HG02938 (cell line): ENCODE results near the gene MAEA.

Experiments
- ATAC-seq: cut with Tn5 transposase; IDR thresholded peaks from one replicate; pipeline ENCODE4 v1.9.1; 2021; ENCODE audit warnings: mild to moderate bottlenecking, moderate library complexity; ENCODE audit not compliant: unreplicated experiment

The MAEA gene

GRCh38 chr4:1349359-1350168 is 59.9 kb downstream of the MAEA start:
- ATAC-seq, result no peak

- no peak for ATAC-seq
Measured at GRCh38 chr4:1350169-1350520, 60.5 kb downstream of the MAEA start.

DNA sequence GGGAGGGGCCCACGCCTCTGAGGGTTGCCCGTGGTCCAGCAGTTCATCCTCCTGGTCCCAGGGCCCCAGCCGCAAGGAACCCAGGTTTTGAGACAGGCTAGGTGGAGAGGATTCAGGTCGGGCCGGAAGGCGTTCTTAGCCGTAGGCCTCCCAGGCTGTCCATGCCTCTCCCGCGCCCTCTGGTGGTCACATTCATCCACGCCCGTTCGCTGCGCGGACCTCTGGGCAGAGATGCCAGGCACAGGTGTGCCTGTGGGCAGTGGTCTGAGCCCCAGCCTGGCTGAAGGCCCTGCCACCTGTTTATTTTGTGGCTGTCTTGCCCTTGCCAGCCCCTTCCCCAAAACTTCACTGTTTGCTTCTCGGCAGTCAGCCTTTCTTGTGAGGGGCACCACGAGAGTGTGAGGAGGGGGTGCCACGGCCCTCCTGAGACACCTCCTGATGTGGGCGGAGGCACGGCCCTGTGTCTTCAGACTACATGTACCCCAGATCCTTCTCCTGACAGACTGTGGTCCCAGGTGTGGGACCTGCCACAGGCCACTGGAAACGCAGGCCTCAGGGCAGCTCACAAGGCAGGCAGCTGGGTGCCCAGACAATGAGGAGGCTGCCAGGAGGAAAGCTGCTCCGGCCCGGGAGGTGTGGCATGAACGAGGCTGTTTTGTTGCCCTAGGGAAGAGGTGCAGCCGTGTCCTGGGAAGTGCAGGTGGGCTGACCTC is 62.3 kb downstream of the MAEA start:
- no peak for ATAC-seq

DNA sequence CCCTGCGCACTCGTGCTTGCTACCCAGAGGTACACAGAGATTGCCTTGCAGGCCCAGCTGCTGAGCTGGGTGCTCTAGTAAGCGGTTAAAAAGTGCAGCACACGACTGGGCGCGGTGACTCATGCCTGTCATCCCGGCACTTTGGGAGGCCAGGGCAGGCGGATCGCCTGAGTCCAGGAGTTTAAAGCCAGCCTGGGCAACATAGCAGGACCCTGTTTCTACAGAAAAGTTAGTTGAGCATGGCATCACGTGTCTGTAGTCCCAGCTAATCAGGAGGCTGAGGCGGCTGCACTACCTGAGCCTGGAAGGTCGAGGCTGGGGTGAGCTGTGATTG is 62.8 kb downstream of the MAEA start:
- ATAC-seq, result no peak

GRCh38 chr4:1353186-1354055 is 63.7 kb downstream of the MAEA start:
- ATAC-seq, result no peak

- ATAC-seq, result no peak
Measured at GRCh38 chr4:1354136-1354982, 64.7 kb downstream of the MAEA start.

GRCh38 chr4:1354983-1355275 is 65.2 kb downstream of the MAEA start:
- no peak for ATAC-seq

- no peak for ATAC-seq
Measured at GRCh38 chr4:1355378-1355777, 65.7 kb downstream of the MAEA start.

GRCh38 chr4:1356181-1356998 is 66.7 kb downstream of the MAEA start:
- no peak for ATAC-seq

DNA sequence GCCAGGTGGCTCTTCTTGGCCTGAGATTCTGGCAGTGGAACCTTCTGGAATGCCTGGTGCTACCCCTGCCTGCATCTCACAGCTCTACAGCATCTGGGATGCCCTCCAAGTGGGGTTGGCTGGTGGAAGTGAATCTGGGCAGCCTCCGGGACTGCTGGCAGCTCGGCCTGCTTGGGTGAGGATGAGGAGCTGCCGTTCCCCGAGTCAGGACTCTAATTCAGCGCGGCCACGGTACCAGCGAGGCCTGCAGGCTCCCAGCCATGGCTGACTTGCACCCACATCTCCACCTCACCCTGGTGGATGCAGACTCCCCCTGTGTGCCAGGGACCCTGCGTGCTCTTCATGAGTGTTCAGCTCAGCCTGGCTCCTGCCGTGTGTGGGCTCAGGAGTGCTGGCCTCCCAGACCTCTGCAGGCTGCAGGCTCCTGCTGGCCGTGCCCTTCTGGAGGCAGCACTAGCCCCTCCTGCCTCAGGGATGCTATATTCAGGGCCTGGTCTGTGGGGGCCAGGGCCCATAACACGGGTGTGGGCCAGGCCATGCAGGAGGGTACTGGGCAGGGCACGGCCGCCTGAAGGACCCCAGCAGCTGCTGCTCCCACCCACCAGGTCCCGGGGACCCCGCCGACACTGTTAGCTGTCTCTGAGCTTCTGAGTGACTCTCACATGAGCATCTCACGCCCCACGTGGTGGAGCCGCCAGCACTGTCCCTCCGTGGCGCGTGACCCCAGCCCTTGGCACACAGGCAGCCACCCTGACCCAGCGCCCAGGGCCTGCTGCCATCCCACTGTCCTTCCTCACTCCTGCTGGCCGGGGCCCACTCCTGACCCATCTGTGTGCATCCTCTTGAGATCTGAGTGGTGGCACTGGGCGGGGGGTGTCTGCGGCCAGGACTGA is 67.9 kb downstream of the MAEA start:
- no peak for ATAC-seq

DNA sequence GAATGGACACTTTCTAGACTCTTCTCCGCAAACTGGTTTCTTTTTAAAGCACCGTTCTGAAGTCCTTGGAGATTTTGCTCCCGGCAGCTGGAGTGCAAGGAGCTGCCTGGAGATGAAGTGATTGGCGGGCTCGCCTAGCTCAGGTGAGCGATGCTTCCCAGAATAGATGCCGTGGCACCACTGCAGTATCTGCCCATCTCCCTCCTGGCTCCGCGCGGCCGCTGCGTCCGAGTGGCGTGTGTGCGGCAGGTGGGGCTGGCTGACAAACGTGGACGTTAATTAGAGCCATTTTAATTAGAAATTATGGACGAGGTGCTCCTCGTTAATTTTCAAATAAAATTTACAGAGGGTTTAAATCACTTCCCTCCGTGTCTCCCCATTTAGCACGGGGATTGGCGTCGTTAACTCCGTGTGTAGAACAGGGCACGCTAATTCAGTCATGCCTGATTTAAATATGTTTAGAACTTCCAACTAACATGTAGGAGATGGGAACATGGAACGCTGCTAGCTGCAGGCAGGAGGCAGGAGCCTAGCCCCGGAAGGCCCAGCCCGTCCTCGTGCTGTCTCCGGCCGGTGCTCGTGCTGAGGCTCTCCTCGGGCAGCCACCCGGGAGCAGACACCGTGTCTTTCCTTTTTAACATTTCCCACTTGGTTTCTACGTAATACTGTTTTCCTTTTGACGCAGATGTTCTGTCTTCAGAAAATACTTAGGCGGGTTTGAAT is 68.9 kb downstream of the MAEA start:
- no peak for ATAC-seq

GRCh38 chr4:1359144-1359501 is 69.4 kb downstream of the MAEA start:
- no peak for ATAC-seq

DNA sequence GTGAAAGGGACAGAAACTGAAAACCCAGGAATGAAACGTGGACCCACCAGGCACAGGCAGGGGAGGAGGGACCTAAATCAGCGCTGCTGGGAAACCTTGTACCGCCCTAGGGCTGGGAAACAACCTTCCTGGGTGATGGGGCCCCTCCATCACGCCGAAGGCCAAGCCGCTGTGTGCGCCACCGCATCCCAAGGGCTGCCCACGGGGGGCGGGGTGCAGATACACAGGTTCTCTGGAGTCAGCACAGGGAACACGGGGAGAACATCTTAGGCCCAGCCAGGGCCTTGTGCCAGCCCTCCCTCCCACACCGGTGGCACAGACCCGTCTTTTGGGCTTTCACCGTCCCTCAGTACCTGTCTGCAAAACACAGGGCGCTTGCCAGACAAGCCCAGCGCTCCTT is 70.3 kb downstream of the MAEA start:
- ATAC-seq, result no peak

- no peak for ATAC-seq
Measured at GRCh38 chr4:1360423-1361283, 71.0 kb downstream of the MAEA start.

GRCh38 chr4:1361431-1361830 is 71.7 kb downstream of the MAEA start:
- no peak for ATAC-seq

GRCh38 chr4:1362046-1362445 is 72.4 kb downstream of the MAEA start:
- ATAC-seq, result no peak

GRCh38 chr4:1362521-1362920 is 72.8 kb downstream of the MAEA start:
- ATAC-seq, result no peak

GRCh38 chr4:1363513-1363912 is 73.8 kb downstream of the MAEA start:
- ATAC-seq, result no peak
